GM21360 (cell line): ENCODE measurements around the gene PVRIG.
"Not testable (repeated sequence)": the region's sequence is repeated elsewhere in the genome, so short reads cannot be mapped to it uniquely, and the experiment has no call there.

ENCODE experiments used
- ATAC-seq: cut with Tn5 transposase; IDR thresholded peaks from one replicate; pipeline ENCODE4 v1.9.1; 2021; ENCODE audit warnings: mild to moderate bottlenecking, moderate library complexity; ENCODE audit not compliant: unreplicated experiment

Gene PVRIG

GRCh38 chr7:100270046-100270918 is 50.5 kb downstream of the PVRIG start:
- ATAC-seq, result not testable (repeated sequence)
